Measurements from ENCODE around the gene GGCX. TPM values are rescaled to one million over a fixed set of nuclear protein-coding genes. Genes with fewer than 3 reads are reported as not detected.
A peak's percentile ranks its signal among the peaks of the same experiment; 100 is the strongest.

Gene GGCX
- total RNA-seq, 2 experiments from 2014 or later, result 22.5 to 22.8 TPM

- no peak overlapping the region for H3K27ac Mint-ChIP-seq
- no peak for DNase-seq
- POLR2A ChIA-PET, result interaction anchor here (1.5 to 4.1 kb wide), 4 partner anchors 9 to 136 kb away, joined by 3 to 23 read pairs (median 8); partner anchors contain the start of gene MAT2A
- no peaks in the 10 kb centered on the region for H3K9me3 Mint-ChIP-seq
- H3K36me3 Mint-ChIP-seq (ENCODE audit: low read depth), result peaks cover 39% of the 10 kb centered on the region
- CTCF ChIA-PET, result interaction anchor here (1.3 to 1.9 kb wide), 2 partner anchors 12 to 14 kb away, joined by 3 to 4 read pairs; no protein-coding TSS in a partner anchor
- H3K27me3 Mint-ChIP-seq, result no peaks in the 10 kb centered on the region
- peaks cover 21% of the 10 kb centered on the region for H3K4me1 Mint-ChIP-seq
- H3K4me3 Mint-ChIP-seq, result no peak overlapping the region
Observed at GRCh38 chr2:85554980-85555612, 6.2 kb downstream of the GGCX start.

- no peaks in the 10 kb centered on the region for H3K27me3 Mint-ChIP-seq
- ChIA-PET POLR2A (interaction anchor here (1.5 kb wide), 1 partner anchor 8 kb away, joined by 3 read pairs; the partner anchor contains the start of gene GGCX), CTCF (interaction anchor here (1.3 to 4.0 kb wide), 5 partner anchors 12 to 253 kb away, joined by 4 to 43 read pairs (median 13); no protein-coding TSS in a partner anchor)
- H3K9me3 Mint-ChIP-seq, result no peaks in the 10 kb centered on the region
- H3K36me3 Mint-ChIP-seq (ENCODE audit: low read depth), result peaks cover 44% of the 10 kb centered on the region
- H3K4me1 Mint-ChIP-seq, result peaks cover 6% of the 10 kb centered on the region
- no peak overlapping the region for H3K27ac Mint-ChIP-seq
- H3K4me3 Mint-ChIP-seq, result no peak overlapping the region
- no peak for DNase-seq
Observed at GRCh38 chr2:85553184-85553583, 8.1 kb downstream of the GGCX start.

DNA sequence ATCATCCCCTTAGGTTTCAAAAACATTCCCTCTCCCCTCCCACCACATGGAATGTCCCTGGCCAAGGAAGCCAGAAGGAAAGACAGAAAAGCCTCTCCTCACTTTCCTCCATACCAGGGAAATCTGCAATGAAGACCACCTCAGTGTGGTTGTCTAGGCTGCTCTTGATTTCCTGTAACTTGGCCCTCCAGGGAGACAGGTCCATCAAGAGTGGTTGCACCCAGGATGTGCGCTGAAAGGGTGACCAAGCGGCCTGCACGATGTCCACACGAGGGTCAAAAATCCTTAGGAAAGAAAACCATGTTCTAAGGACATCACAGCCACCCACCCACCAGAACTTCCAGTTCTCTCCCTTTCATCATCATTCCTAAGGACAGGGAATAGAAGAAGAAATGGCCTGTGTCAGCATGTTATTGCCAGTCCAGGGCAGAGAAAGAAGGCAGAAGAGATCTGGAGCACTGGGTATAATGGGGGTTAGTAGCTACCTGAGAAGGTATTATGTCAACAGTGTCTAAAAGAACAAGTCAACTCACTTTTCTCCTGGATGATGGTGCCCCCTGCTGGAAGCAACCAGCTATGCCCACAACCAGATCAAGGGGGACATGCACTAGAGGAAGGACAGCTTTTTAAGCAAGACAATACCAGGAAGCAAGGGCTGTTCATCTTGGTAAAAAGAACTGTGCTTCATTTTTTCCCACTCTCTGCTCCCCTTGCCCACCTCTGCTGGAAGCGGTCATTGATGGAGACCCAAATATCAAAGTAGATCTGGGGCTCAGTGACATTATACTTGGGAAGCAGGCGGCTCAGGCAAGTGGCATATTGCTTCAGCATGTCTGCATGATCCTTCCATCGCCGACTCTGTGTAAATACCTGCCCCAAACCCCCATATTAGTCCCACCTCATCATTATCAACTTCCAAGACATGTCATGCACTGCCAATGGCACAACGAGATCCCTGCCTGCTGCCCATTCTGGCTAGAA is 9.3 kb downstream of the GGCX start:
- H3K9me3 Mint-ChIP-seq, result no peaks in the 10 kb centered on the region
- ChIA-PET POLR2A (interaction anchor here (0.6 to 5.2 kb wide), 10 partner anchors 8 to 226 kb away, joined by 3 to 80 read pairs (median 3); partner anchors contain the start of genes ELMOD3, GGCX, MAT2A and RETSAT), CTCF (interaction anchor here (0.6 to 5.2 kb wide), 42 partner anchors 9 to 607 kb away, joined by 3 to 182 read pairs (median 4); partner anchors contain the start of genes C2orf68, ELMOD3, GGCX and MAT2A)
- peak; percentile 91 for DNase-seq
- H3K4me3 Mint-ChIP-seq, result no peak overlapping the region
- H3K27ac Mint-ChIP-seq, result peak overlapping the region; percentile 7
- peaks cover 48% of the 10 kb centered on the region for H3K36me3 Mint-ChIP-seq (ENCODE audit: low read depth)
- H3K4me1 Mint-ChIP-seq, result peaks cover 5% of the 10 kb centered on the region
- H3K27me3 Mint-ChIP-seq, result no peaks in the 10 kb centered on the region

GRCh38 chr2:85550486-85550885 is 10.8 kb downstream of the GGCX start:
- H3K4me1 Mint-ChIP-seq, result peaks cover 5% of the 10 kb centered on the region

DNA sequence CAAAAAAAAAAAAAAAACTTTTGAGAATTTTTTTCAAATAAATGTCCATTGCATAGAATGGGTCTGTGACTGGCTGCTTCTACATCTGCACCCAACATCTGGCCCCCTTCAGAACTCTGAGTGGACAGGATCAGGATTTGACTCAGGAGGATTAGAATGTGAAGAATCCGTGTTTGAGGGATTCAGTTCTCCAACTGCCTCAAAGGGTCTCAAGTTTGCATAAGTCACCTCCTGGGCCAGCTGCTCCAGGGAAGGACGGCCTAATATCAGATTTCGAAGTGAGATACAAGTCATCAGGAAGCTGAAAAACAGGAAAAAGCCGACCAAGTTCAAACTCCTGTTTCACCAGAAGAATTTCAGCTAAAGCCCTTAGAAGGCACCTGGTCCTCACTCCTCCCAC is 11.5 kb downstream of the GGCX start:
- Mint-ChIP-seq H3K36me3 (ENCODE audit: low read depth) (peaks cover 60% of the 10 kb centered on the region), H3K27ac (no peak overlapping the region), H3K9me3 (no peaks in the 10 kb centered on the region), H3K4me1 (peaks cover 5% of the 10 kb centered on the region), H3K27me3 (no peaks in the 10 kb centered on the region), H3K4me3 (no peak overlapping the region)
- ChIA-PET CTCF (interaction anchor here (1.0 to 5.2 kb wide), 7 partner anchors 8 to 624 kb away, joined by 3 to 182 read pairs (median 10); partner anchors contain the start of genes GGCX, MAT2A and SH2D6), POLR2A (interaction anchor here (0.7 to 5.2 kb wide), 6 partner anchors 10 to 195 kb away, joined by 3 to 80 read pairs (median 4); partner anchors contain the start of genes ELMOD3, MAT2A, RETSAT and SH2D6)
- DNase-seq, result no peak

More at GRCh38 chr2:85550486-85550885, 10.8 kb downstream of the GGCX start:
- Mint-ChIP-seq H3K4me3 (no peak overlapping the region), H3K9me3 (no peaks in the 10 kb centered on the region), H3K27ac (no peak overlapping the region), H3K27me3 (no peaks in the 10 kb centered on the region), H3K36me3 (ENCODE audit: low read depth) (peaks cover 57% of the 10 kb centered on the region)
- CTCF ChIA-PET, result interaction anchor here (0.8 to 5.2 kb wide), 16 partner anchors 9 to 624 kb away, joined by 3 to 182 read pairs (median 8); partner anchors contain the start of genes ELMOD3, GGCX, MAT2A and RETSAT
- POLR2A ChIA-PET, result interaction anchor here (0.9 to 5.2 kb wide), 6 partner anchors 11 to 224 kb away, joined by 3 to 80 read pairs (median 8); partner anchors contain the start of genes MAT2A and SH2D6
- no peak for DNase-seq

DNA sequence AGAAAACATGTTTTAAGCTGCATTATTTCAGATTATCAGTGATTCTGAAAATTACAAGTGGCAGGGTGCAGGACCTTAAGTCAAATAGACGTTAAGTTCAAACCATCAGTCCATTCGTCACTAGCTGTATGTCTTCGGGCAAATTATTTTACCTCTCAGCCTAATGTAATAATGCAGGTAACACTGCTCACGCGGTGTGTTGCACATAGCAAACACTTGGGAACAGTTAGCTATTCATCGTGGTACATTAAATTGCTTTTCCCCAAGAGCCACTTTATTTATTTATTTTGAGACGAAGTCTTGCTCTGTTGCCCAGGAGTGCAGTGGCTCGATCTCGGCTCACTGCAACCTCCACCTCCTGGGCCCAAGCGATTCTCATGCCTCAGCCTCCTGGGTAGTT is 12.2 kb downstream of the GGCX start:
- no peak for DNase-seq
- peaks cover 8% of the 10 kb centered on the region for H3K4me1 Mint-ChIP-seq
- H3K27ac Mint-ChIP-seq, result peak overlapping the region; percentile 40
- no peak overlapping the region for H3K4me3 Mint-ChIP-seq
- peaks cover 64% of the 10 kb centered on the region for H3K36me3 Mint-ChIP-seq (ENCODE audit: low read depth)
- ChIA-PET CTCF (interaction anchor here (0.5 to 5.2 kb wide), 7 partner anchors 10 to 236 kb away, joined by 3 to 182 read pairs (median 4); partner anchors contain the start of genes MAT2A and SH2D6), POLR2A (interaction anchor here (1.4 to 5.2 kb wide), 5 partner anchors 10 to 195 kb away, joined by 4 to 69 read pairs (median 7); partner anchors contain the start of genes ELMOD3, GGCX, MAT2A and RETSAT)
- no peaks in the 10 kb centered on the region for H3K9me3 Mint-ChIP-seq
- no peaks in the 10 kb centered on the region for H3K27me3 Mint-ChIP-seq

DNA sequence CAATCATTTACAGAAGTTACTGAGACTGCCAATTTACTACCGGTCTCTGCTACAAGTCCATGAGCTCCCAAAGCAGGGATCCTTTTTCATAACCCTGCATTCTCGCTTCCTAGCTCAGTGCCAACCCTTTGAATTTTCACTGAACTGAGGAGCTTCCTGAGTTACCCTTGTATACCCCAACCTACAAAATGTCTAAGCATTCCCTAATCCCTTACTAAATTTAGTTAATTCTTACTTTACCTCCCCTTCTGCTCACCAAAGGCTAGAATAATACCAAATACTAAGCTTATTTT is 12.7 kb downstream of the GGCX start:
- Mint-ChIP-seq H3K27me3 (no peaks in the 10 kb centered on the region), H3K4me1 (peaks cover 13% of the 10 kb centered on the region), H3K36me3 (ENCODE audit: low read depth) (peaks cover 69% of the 10 kb centered on the region), H3K27ac (peak overlapping the region; percentile 40), H3K9me3 (no peaks in the 10 kb centered on the region), H3K4me3 (no peak overlapping the region)
- CTCF ChIA-PET, result interaction anchor here (0.8 to 5.2 kb wide), 6 partner anchors 10 to 236 kb away, joined by 3 to 182 read pairs (median 4); partner anchors contain the start of genes MAT2A and SH2D6
- POLR2A ChIA-PET, result interaction anchor here (1.0 to 5.2 kb wide), 7 partner anchors 10 to 194 kb away, joined by 3 to 69 read pairs (median 5); partner anchors contain the start of genes ELMOD3, GGCX, MAT2A and RETSAT
- no peak for DNase-seq

DNA sequence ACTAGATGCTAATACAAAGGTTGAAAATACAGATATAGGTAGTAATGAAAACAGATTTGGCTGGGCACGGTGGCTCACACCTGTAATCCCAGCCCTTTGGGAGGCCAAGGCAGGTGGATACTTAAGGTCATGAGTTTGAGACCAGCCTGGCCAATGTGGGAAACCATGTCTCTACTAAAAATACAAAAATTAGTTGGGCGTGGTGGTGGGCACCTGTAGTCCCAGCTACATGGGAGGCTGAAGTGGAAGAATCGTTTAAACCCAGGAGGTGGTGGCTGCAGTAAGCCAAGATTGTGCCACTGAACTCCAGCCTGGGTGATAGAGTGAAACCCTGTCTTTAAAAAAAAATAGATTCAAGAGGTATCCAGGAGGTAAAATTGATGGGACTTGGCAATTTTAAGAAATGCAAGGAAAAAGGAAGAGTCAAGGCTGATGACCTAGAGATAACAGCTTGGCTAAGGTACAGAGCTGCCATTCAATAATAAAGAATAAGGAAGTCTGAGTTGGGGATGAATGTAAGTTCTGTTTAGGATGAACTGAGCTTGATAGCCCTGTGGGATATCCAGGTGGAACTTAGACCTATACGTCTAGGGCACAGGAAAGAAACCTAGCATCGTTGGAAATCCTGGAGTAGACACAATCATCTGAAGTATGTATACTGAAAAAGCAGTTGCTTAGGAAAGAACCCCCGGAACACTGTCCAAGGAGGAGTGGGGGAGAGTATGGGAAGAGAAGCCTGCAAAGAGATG is 13.3 kb downstream of the GGCX start:
- POLR2A ChIA-PET, result interaction anchor here (1.0 to 5.2 kb wide), 7 partner anchors 8 to 194 kb away, joined by 3 to 69 read pairs (median 7); partner anchors contain the start of genes ELMOD3, GGCX, MAT2A and RETSAT
- Mint-ChIP-seq H3K4me3 (no peak overlapping the region), H3K4me1 (peaks cover 16% of the 10 kb centered on the region), H3K27ac (peak overlapping the region; percentile 37), H3K36me3 (ENCODE audit: low read depth) (peaks cover 75% of the 10 kb centered on the region), H3K27me3 (no peaks in the 10 kb centered on the region), H3K9me3 (no peaks in the 10 kb centered on the region)
- CTCF ChIA-PET, result interaction anchor here (0.8 to 5.2 kb wide), 5 partner anchors 13 to 235 kb away, joined by 3 to 182 read pairs (median 3); partner anchors contain the start of gene SH2D6
- no peak for DNase-seq

DNA sequence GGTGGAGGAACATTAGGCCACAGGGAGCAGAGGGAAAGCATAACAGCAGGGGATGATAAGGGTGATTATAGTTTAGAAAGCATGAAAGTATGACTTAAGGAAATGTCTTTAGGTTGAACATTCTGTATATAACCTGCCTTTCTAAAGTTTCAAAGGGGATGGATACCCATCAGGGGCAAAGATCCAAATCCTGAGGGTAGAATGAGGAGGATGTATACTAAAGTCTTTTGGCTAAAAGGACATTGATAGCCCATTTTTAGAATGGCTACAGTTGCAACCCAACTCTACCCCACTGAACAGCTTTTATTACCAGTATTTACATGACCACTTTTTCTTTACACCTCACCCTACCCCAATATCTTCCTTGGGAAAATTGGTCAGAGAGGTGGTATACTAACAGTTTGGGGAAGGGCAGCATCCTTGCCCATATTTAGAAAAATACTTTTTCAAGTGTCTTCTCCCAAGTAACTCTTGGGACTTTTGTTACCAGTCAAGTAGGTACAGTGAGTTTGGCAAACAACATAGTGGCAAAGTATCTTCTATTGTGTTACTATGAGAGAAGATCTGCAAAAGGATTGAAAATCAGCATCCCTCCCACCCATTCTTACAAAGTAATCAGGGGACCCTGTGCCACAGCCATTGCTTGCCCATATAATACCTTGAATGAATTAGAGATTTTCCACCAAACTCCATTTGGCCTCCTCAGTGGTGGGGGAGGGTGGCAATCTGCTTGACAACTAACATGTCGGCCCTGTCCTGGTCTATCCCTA is 14.0 kb downstream of the GGCX start:
- no peak for DNase-seq
- Mint-ChIP-seq H3K4me1 (peaks cover 23% of the 10 kb centered on the region), H3K4me3 (no peak overlapping the region), H3K9me3 (no peaks in the 10 kb centered on the region), H3K36me3 (ENCODE audit: low read depth) (peaks cover 77% of the 10 kb centered on the region), H3K27me3 (no peaks in the 10 kb centered on the region), H3K27ac (peak overlapping the region; percentile 63)
- CTCF ChIA-PET, result interaction anchor here (5.2 kb wide), 1 partner anchor 127 kb away, joined by 182 read pairs; the partner anchor contains the start of gene SH2D6
- POLR2A ChIA-PET, result interaction anchor here (1.1 to 4.0 kb wide), 9 partner anchors 9 to 220 kb away, joined by 3 to 39 read pairs (median 11); partner anchors contain the start of genes MAT2A, RNF181, SH2D6 and TGOLN2

DNA sequence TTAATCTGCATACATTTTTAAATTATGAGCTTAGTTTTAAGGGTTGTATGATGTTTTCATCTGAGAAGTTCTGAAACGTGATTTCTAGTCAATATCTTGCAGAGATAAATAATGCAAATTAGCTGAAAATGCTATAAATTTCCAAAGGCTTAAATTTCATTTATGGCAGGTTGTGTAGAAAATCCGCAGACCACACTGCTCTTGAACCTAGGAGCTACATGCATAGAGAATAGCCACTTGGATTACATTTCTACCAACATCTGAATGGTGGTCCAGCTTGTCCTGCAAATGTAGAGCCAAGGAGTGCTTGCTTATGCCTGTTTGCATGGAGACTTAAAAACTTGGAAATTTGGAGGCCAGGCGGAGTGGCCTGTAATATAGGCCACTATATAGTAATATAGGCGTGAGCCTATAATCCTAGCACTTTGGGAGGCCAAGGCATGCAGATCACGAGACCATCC is 15.5 kb downstream of the GGCX start:
- Mint-ChIP-seq H3K27ac (no peak overlapping the region), H3K4me3 (no peak overlapping the region)

More for the DNA sequence above, 15.5 kb downstream of the GGCX start:
- Mint-ChIP-seq H3K27me3 (no peaks in the 10 kb centered on the region), H3K9me3 (no peaks in the 10 kb centered on the region), H3K36me3 (ENCODE audit: low read depth) (peaks cover 77% of the 10 kb centered on the region), H3K4me1 (peaks cover 34% of the 10 kb centered on the region)
- POLR2A ChIA-PET, result interaction anchor here (0.7 to 4.0 kb wide), 18 partner anchors 7 to 218 kb away, joined by 3 to 39 read pairs (median 4); partner anchors contain the start of genes MAT2A, RNF181, SH2D6 and TGOLN2
- DNase-seq, result no peak
- CTCF ChIA-PET, result interaction anchor here (1.1 to 1.3 kb wide), 2 partner anchors 11 to 154 kb away, joined by 3 to 6 read pairs; no protein-coding TSS in a partner anchor

Measured in activated CD4-positive, alpha-beta memory T cell treated with anti-CD3 and anti-CD28 coated beads, Interleukin-2, amount 10 ng/mL, durations not matched to agents 7 days and 5 days (primary cell).